ENCODE measurements around the gene GNG8. TPM values are rescaled to one million over a fixed set of nuclear protein-coding genes. Genes with fewer than 3 reads are reported as not detected.

Gene GNG8
- total RNA-seq, 1 experiment from 2014 or later: not detected

- Histone ChIP-seq H3K36me3 (ENCODE audit: control insufficient read depth in 1 of 2, insufficient read depth in 2 of 2, low read length in 2 of 2) (no peaks in the 10 kb centered on the region), H3K27ac (ENCODE audit: low read depth, low read length) (no peak overlapping the region), H3K4me2 (ENCODE audit: low read length) (no peak overlapping the region), H4K20me1 (ENCODE audit: insufficient read depth) (no peaks in the 10 kb centered on the region), H3K79me2 (ENCODE audit: insufficient read depth, low read length) (no peaks in the 10 kb centered on the region), H3K4me1 (ENCODE audit: control insufficient read depth in 1 of 2, insufficient read depth in 2 of 2, low read length in 2 of 2) (no peaks in the 10 kb centered on the region), H3K27me3 (ENCODE audit: insufficient read depth, low read length) (no peaks in the 10 kb centered on the region), H2AFZ (ENCODE audit: low read depth, low read length, poor library complexity, severe bottlenecking) (no peak overlapping the region), H3K9me2 (ENCODE audit: insufficient read depth) (no peaks in the 10 kb centered on the region), H3K9me3 (ENCODE audit: control insufficient read depth in 1 of 2, insufficient read depth in 1 of 2, low read depth in 1 of 2, low read length in 2 of 2) (no peaks in the 10 kb centered on the region), H3K4me3 (replicated peaks in 1 of 2; ENCODE audit: low read depth in 1 of 2, low read length in 2 of 2) (no peak overlapping the region), H3K9ac (ENCODE audit: low read length) (no peak overlapping the region)
- DNase-seq (ENCODE audit: low read depth, low spot score) (no peak), ATAC-seq (no peak)
- no TSS peak for BruUV-seq (replicated peaks)
- TF ChIP-seq POLR2A (IDR thresholded peaks at IDR 0.05; ENCODE audit: borderline replicate concordance, extremely low read depth, insufficient read depth, insufficient read length): no peak
- TF ChIP-seq ELF1 (IDR thresholded peaks at IDR 0.05; ENCODE audit: borderline replicate concordance, low read depth): no peak
- TF ChIP-seq EZH2 (IDR thresholded peaks at IDR 0.05): no peak
- TF ChIP-seq CBX3 (IDR thresholded peaks at IDR 0.05; ENCODE audit: low read depth): no peak
- TF ChIP-seq ATF3 (IDR thresholded peaks at IDR 0.05): no peak
- no peak for TF ChIP-seq JUND (IDR thresholded peaks at IDR 0.05)
- no peak for TF ChIP-seq POLR2AphosphoS5 (IDR thresholded peaks at IDR 0.05; ENCODE audit: low read depth, low read length)
- TF ChIP-seq MAX (IDR thresholded peaks at IDR 0.05): no peak
- TF ChIP-seq ZNF274 (IDR thresholded peaks at IDR 0.05; ENCODE audit: low read depth, low read length): no peak
- no peak for TF ChIP-seq TCF7L2 (IDR thresholded peaks at IDR 0.05; ENCODE audit: borderline replicate concordance, extremely low read depth, insufficient read depth, insufficient read length)
- no peak for TF ChIP-seq CTCF (IDR thresholded peaks at IDR 0.05 in 2 of 3, conservative IDR thresholded peaks at IDR 0.05 in 1 of 3; ENCODE audit: borderline replicate concordance in 1 of 3, insufficient read depth in 1 of 3, low read depth in 2 of 3, low read length in 2 of 3)
- no peak for TF ChIP-seq REST (IDR thresholded peaks at IDR 0.05; ENCODE audit: low read depth)
- intact Hi-C loops (cut with micrococcal nuclease): no loop called here
- POLR2A ChIA-PET: interaction anchor here (0.7 kb wide), 1 partner anchor 31 kb away, joined by 3 read pairs; no protein-coding TSS in a partner anchor
- RAD21 ChIA-PET (ENCODE audit: low non-redundant PET in 1 of 2, low total read pairs in 2 of 2, uncharacterized antibody in 2 of 2, unreplicated experiment in 2 of 2): no interaction called here
- CTCF ChIA-PET: no interaction called here
Measured at GRCh38 chr19:46585539-46585938, 50.5 kb downstream of the GNG8 start.

Other genes with a start within 250 kb of the GNG8 start
- 0.10 TPM for gene CCDC8, start 222.6 kb downstream of the GNG8 start, total RNA-seq (2021; ENCODE audit: unreplicated experiment)
- gene PNMA8C, start 207.3 kb downstream of the GNG8 start, total RNA-seq (2021; ENCODE audit: unreplicated experiment): not detected
- gene PNMA8A, start 164.6 kb downstream of the GNG8 start, total RNA-seq (2021; ENCODE audit: unreplicated experiment): not detected
- gene PNMA8B, start 140.3 kb downstream of the GNG8 start, total RNA-seq (2021; ENCODE audit: unreplicated experiment): 0.10 TPM
- 335 TPM for gene CALM3, start 34.9 kb downstream of the GNG8 start, total RNA-seq (2021; ENCODE audit: unreplicated experiment)
- not detected for gene PTGIR, start 11.1 kb downstream of the GNG8 start, total RNA-seq (2021; ENCODE audit: unreplicated experiment)
- 2.0 TPM for gene DACT3, start 25.0 kb upstream of the GNG8 start, total RNA-seq (2021; ENCODE audit: unreplicated experiment)
- 73.5 TPM for gene PRKD2, start 80.9 kb upstream of the GNG8 start, total RNA-seq (2021; ENCODE audit: unreplicated experiment)
- 19.4 TPM for gene FKRP, start 109.9 kb upstream of the GNG8 start, total RNA-seq (2021; ENCODE audit: unreplicated experiment)
- 107 TPM for gene STRN4, start 110.2 kb upstream of the GNG8 start, total RNA-seq (2021; ENCODE audit: unreplicated experiment)
- 284 TPM for gene SLC1A5, start 152.4 kb upstream of the GNG8 start, total RNA-seq (2021; ENCODE audit: unreplicated experiment)
- gene AP2S1, start 214.6 kb upstream of the GNG8 start, total RNA-seq (2021; ENCODE audit: unreplicated experiment): 296 TPM
- gene ARHGAP35, start 224.8 kb upstream of the GNG8 start, total RNA-seq (2021; ENCODE audit: unreplicated experiment): 47.6 TPM

Measured in HCT116 (cell line).